Effector memory CD8-positive, alpha-beta T cell (primary cell): ENCODE results near the gene FBN1.

Experiments used
- ATAC-seq: fragments of 150-1000 bp; cut with Tn5 transposase; replicated peaks from 2 replicates; pipeline ENCODE4 v1.10.0; 2021; ENCODE audit warnings: mild to moderate bottlenecking, moderate library complexity
- DNase-seq, 3 experiments: peaks; one replicate each; pipeline ENCODE4 v3.0.0; 2021
- H3K27ac Mint-ChIP-seq, 2 donors: one replicate each; pipeline ENCODE4 v1.8.0; 2022; ENCODE audit warnings: mild to moderate bottlenecking in 2 of 2, mixed read lengths in 2 of 2, moderate library complexity in 2 of 2
- H3K27me3 Mint-ChIP-seq, 2 donors: one replicate each; pipeline ENCODE4 v1.8.0; 2022; ENCODE audit warnings: mixed read lengths in 2 of 2
- H3K36me3 Mint-ChIP-seq: one replicate; pipeline ENCODE4 v1.8.0; 2022; ENCODE audit warnings: mild to moderate bottlenecking, moderate library complexity, mixed read lengths; ENCODE audit not compliant: insufficient read depth
- H3K4me1 Mint-ChIP-seq, 2 donors: one replicate each; pipeline ENCODE4 v1.8.0; 2022; ENCODE audit warnings: low read depth in 2 of 2, mixed read lengths in 2 of 2
- H3K4me3 Mint-ChIP-seq, 2 donors: one replicate each; pipeline ENCODE4 v1.8.0; 2022; ENCODE audit warnings: mild to moderate bottlenecking in 2 of 2, mixed read lengths in 2 of 2, moderate library complexity in 2 of 2
- H3K9me3 Mint-ChIP-seq, 2 donors: one replicate each; pipeline ENCODE4 v1.8.0; 2022; ENCODE audit warnings: mixed read lengths in 2 of 2

Gene FBN1

DNA sequence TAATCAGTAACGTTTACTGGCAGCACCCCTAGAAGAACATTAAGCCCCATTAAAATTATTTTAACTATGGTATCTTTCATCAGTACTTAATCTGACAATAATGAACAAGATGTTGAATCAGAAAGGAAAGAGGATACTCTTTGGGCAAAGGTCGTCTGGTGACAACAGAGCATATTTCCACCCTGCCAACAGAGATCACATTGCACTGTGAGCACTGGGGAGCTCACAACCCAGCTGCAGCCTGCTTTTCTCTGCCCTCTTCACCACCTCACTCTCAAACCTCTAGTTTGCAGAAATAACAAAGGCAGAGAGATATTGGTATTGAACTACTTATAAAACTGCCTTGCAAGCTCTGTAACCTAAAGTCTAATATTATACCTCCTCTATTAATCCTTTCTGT is 130.0 kb downstream of the FBN1 start:
- no peaks in the 10 kb centered on the region for H3K4me1 Mint-ChIP-seq
- no peak for ATAC-seq

DNA sequence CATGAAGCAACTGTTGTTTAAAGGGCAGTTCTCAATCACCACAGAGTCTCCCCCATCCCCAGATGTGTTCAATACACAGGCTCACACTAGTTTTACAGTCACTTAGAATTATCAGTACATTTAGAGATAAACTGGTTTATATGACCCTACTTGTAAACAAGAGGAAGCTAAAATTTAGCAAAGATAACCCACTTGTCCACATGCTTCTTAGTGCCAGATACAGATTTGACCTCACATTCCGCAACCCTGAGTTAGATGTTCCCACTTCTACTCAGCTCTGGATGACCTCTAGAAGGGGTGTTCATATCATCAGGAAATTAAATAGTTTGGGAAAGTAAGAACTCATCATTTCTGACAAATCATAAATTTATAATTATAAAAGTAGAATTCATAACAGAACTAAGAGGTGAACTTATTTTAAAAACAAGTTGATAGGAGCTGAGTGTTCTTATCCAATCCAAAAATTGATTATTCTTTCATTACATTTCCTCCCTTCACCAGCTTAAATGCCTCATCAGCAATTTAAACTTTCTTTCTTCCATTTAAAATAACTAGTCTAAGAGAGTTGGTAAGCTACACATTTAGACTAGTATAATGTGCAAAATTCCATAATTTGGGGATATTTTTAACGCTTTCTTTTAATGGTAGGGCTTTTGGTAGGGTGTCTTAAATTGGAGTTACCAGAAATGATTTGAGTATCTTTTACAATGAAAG is 131.2 kb downstream of the FBN1 start:
- H3K27me3 Mint-ChIP-seq: peaks cover 5 to 17% of the 10 kb centered on the region in 2 donors
- H3K4me3 Mint-ChIP-seq: no peak overlapping the region
- DNase-seq: no peak
- H3K36me3 Mint-ChIP-seq: no peaks in the 10 kb centered on the region
- H3K27ac Mint-ChIP-seq: no peak overlapping the region
- ATAC-seq: no peak
- no peaks in the 10 kb centered on the region for H3K9me3 Mint-ChIP-seq
- H3K4me1 Mint-ChIP-seq: no peaks in the 10 kb centered on the region

More for the DNA sequence above, 130.0 kb downstream of the FBN1 start:
- Mint-ChIP-seq H3K36me3 (no peaks in the 10 kb centered on the region), H3K9me3 (no peaks in the 10 kb centered on the region), H3K27me3 (peaks cover 5 to 22% of the 10 kb centered on the region in 2 donors), H3K27ac (no peak overlapping the region), H3K4me3 (no peak overlapping the region)
- no peak for DNase-seq

DNA sequence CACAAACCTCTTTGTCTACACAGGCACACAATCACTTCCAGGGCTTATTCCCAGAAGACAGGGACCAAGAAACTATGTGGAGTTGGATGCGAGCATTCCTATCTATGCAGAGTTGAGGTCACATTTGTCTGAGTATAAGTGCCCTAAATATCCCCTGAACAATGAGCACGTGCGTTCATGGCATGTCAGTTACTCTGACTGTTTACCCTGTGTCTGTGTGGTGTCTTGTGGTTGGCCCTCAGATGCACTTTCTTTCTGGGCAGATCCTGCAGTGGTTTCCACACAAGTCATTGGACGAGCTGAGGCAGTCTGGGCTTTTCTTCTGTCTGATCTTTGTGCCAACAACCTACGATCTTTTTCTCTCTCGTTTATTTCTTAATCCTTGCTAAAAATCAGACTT is 134.5 kb downstream of the FBN1 start:
- no peak overlapping the region for H3K4me3 Mint-ChIP-seq
- H3K27ac Mint-ChIP-seq: no peak overlapping the region
- no peak for ATAC-seq
- no peaks in the 10 kb centered on the region for H3K9me3 Mint-ChIP-seq
- no peak for DNase-seq
- H3K27me3 Mint-ChIP-seq: peaks cover 7 to 8% of the 10 kb centered on the region in 2 donors
- no peaks in the 10 kb centered on the region for H3K4me1 Mint-ChIP-seq
- H3K36me3 Mint-ChIP-seq: no peaks in the 10 kb centered on the region

DNA sequence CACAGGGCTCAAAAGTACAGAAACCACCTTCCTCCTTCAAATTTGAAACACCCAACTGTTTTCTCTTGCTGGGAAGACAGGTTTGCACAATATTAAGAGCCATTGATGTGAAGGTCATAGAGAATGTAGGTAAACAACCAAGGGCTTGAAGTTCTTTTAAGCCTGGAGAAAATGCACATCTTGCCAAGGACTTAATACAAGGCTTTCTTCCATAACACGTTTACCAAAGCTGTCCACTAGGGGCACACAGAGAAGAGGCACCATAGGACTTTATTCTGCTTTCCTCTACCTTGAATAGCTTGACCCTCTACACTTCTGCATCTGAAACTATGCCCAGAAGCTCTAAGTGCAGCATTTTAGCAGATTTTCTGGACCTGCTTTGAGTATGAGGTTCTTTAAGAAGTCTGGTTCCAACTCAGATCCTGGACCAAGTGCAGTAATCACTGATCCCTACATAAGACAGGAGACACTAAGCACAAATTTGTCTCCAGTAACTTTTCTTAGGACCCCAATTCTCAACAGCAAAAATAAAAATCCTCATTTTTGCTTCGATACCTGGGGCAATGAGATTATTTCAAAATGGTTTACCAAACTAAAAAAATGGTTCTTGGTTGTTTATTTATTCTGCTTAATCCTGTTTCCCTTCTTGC is 138.0 kb downstream of the FBN1 start:
- Mint-ChIP-seq H3K4me3 (no peak overlapping the region), H3K4me1 (no peaks in the 10 kb centered on the region), H3K9me3 (no peaks in the 10 kb centered on the region), H3K36me3 (no peaks in the 10 kb centered on the region), H3K27ac (no peak overlapping the region), H3K27me3 (peaks cover 0 to 7% of the 10 kb centered on the region in 2 donors)
- no peak for DNase-seq
- no peak for ATAC-seq

DNA sequence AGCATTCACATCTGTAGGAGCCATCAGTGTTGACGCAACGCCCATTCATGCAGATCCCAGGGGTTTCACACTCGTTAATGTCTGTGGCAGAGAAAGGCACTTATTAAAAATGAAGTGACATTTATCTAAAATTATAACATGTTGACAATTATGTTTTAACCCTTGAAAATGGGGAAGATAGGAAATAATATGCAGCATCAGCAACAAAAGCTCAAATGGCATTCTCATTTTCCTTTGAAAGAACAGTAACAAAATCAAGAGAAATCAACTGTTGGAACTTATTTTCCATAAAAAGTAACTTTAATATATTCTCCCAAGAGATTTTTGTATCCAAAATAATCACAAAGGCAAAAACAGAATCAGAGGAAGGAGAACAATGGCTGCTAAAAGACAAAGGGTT is 140.4 kb downstream of the FBN1 start:
- no peaks in the 10 kb centered on the region for H3K4me1 Mint-ChIP-seq
- H3K36me3 Mint-ChIP-seq: no peaks in the 10 kb centered on the region
- H3K27ac Mint-ChIP-seq: no peak overlapping the region
- H3K27me3 Mint-ChIP-seq: peaks cover 0 to 7% of the 10 kb centered on the region in 2 donors
- H3K4me3 Mint-ChIP-seq: no peak overlapping the region
- ATAC-seq (no peak), DNase-seq (no peak)
- no peaks in the 10 kb centered on the region for H3K9me3 Mint-ChIP-seq

DNA sequence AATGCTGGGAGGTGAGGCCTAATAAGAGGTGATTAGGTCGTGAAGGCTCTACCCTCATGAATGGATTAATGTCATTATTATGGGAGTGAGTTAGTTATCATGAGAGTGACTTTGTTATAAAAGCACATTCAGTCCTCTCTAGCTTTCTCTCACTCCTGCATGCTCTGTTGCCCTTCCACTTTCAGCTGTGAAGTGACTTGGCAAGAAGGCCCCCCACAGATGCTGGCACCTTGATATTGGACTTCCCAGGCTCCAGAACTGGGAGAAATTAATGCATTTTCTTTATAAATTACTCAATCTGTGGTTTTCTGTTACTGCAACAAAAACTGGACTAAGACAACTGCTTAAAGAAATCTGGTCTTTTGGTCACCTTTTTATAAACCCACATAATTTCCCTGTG is 144.3 kb downstream of the FBN1 start:
- no peak for DNase-seq
- Mint-ChIP-seq H3K36me3 (no peaks in the 10 kb centered on the region), H3K27me3 (no peaks in the 10 kb centered on the region), H3K4me3 (no peak overlapping the region), H3K9me3 (no peaks in the 10 kb centered on the region), H3K27ac (no peak overlapping the region), H3K4me1 (no peaks in the 10 kb centered on the region)
- ATAC-seq: no peak

DNA sequence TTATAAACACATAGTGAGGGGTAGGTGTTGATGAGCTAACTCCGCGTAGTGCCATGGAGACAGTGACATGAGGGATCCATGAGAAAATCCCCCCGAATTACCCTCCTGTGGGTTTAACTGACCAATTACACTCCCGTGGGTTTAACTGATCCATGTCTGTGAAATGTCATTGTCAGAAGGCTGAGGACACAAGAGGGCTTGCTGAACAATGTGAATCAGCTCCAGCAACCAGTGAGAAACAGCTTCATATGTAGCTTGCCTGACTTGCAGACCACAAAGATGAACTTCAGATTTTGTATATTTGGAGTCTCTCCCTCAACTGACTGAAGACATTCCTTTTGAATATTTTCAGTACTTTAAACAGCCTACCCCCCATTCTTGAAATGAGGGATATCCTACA is 144.9 kb downstream of the FBN1 start:
- Mint-ChIP-seq H3K9me3 (no peaks in the 10 kb centered on the region), H3K4me3 (no peak overlapping the region), H3K27ac (no peak overlapping the region), H3K27me3 (no peaks in the 10 kb centered on the region), H3K4me1 (no peaks in the 10 kb centered on the region), H3K36me3 (no peaks in the 10 kb centered on the region)
- ATAC-seq: no peak
- DNase-seq: no peak

DNA sequence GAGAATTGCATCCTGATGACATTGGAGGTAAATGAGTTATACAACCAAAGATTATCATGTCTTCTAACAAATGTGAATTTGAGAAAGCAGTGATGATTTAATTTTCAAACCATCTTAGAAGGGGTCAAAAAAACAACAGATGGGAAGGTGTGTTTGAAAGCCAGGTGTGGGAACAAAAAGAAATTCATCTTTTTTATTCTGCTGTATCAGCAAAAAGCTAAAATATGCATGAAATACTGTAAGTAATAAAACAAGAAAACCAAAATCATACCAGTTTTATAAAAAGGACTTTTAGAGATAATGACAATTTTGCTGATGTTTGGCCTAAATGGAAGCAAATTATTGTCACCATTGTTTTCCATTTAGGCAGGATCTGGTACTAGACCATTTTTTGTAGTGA is 145.5 kb downstream of the FBN1 start:
- DNase-seq (no peak), ATAC-seq (no peak)
- no peaks in the 10 kb centered on the region for H3K9me3 Mint-ChIP-seq
- H3K4me3 Mint-ChIP-seq: no peak overlapping the region
- H3K27me3 Mint-ChIP-seq: no peaks in the 10 kb centered on the region
- no peaks in the 10 kb centered on the region for H3K4me1 Mint-ChIP-seq
- H3K27ac Mint-ChIP-seq: no peak overlapping the region
- H3K36me3 Mint-ChIP-seq: no peaks in the 10 kb centered on the region

DNA sequence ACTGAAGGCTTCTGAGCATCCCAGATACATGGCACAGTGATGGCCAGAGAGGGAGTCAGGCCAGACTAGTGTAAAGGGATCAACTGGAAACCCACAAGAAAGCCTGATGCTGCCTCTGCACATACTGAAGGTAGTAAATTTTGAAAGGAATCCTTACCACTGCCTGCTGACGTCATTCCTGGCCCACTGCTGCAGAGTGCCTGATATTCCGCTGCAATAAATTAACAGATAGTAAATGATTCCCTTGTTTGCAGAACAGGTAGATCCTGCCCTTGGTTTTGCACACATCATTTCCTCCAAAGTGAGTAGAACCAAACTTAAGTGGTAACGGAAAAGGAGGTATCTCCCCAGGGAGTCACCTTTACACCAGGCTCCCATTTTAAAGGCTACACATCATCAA is 146.7 kb downstream of the FBN1 start:
- H3K4me1 Mint-ChIP-seq: no peaks in the 10 kb centered on the region
- DNase-seq: no peak
- no peaks in the 10 kb centered on the region for H3K36me3 Mint-ChIP-seq
- no peak overlapping the region for H3K4me3 Mint-ChIP-seq
- ATAC-seq: no peak
- no peaks in the 10 kb centered on the region for H3K9me3 Mint-ChIP-seq
- H3K27ac Mint-ChIP-seq: no peak overlapping the region
- H3K27me3 Mint-ChIP-seq: no peaks in the 10 kb centered on the region

DNA sequence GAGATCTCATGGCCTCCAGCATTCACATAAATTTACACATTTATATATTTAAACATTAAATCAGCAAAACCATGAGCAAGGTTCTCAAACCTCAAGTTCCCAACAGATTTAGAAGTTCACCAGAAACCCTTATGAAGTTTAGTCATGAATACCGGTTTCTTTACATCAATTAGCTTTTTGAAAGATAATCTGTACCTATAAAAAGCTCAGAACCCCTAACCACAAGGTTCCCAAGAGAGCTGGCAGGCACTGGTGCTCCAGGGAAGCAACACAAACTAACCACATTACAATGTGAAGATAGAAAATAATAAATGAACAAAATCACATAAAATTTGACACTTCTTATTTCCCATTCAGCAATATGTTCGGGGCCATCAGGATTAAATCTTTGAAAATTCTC is 150.9 kb downstream of the FBN1 start:
- no peak overlapping the region for H3K4me3 Mint-ChIP-seq
- H3K4me1 Mint-ChIP-seq: no peaks in the 10 kb centered on the region
- DNase-seq: no peak
- H3K27ac Mint-ChIP-seq: no peak overlapping the region
- H3K9me3 Mint-ChIP-seq: no peaks in the 10 kb centered on the region
- no peaks in the 10 kb centered on the region for H3K36me3 Mint-ChIP-seq
- ATAC-seq: no peak
- H3K27me3 Mint-ChIP-seq: no peaks in the 10 kb centered on the region

DNA sequence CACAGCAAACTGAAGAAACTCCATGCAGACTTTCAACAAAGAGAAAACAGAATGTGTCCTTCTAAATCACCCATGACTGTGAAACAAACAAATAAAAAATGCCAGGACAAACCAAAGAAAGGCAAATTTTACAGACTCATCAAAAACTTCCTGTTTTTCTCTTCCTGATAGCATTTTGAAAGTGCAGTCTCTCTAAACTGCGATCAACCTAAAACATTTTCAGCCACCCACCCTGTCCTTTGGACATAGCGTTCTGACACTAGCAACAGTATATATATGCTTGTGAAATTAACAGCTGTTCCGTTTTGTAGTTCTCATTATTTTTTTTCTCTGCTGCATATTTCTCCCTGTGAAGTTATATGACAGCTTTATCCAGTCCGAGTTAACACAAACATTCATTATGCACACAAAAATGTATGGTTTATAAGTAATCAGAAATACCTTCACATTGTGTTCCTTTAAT is 151.7 kb downstream of the FBN1 start:
- no peaks in the 10 kb centered on the region for H3K4me1 Mint-ChIP-seq
- H3K27me3 Mint-ChIP-seq: no peaks in the 10 kb centered on the region
- DNase-seq (no peak), ATAC-seq (no peak)
- no peaks in the 10 kb centered on the region for H3K36me3 Mint-ChIP-seq
- no peak overlapping the region for H3K4me3 Mint-ChIP-seq
- no peaks in the 10 kb centered on the region for H3K9me3 Mint-ChIP-seq
- no peak overlapping the region for H3K27ac Mint-ChIP-seq

DNA sequence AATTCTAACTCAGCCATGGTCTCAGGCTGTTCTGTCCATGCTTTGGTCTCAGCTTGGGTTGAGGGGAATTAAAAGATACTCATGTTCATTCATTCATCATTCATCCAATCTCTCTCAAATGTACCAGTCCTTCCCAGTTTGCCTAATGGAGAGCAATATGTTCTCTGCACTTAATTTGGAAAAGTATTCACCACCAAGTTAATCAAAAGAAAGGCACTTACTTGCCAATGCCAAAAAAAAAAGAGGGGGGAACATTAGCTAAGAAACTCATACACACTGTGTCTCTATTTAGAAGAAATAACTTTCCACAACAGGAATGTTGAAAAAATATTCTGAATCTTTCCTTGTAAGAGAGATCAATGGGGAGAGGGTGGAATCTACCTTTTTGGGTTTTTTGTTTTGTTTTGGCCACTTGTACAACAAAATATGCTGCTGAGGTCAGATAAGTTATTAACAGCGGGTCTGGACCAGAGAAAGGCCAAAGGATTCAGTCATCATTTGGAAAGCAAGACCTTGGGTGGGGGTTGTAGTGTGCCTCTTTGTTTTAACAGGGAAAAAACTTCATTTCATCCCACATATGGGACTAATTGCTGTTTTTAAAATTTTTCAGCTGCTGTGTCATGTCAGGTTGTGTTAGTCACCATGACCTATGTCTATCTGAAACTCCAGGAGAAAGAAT is 152.3 kb downstream of the FBN1 start:
- no peak for DNase-seq

DNA sequence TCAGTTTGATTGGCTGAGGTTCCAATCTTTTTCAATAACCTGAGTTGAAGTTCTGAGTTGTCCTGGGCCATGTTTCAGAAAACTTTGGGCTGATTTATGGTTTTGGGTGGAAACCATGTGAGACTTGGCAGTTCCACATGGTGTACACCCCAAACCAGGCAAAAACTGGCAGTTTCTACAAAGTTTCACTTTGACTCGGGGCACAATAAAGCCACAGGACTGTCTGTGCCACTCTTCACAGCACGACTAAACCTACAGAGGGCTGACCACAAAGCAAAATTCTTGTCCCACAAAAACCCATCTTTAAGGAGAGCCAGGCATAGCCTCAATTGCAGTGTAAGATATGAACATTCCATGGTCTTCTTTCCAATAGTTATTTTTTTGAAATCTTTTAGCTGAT is 159.3 kb downstream of the FBN1 start:
- no peaks in the 10 kb centered on the region for H3K9me3 Mint-ChIP-seq
- DNase-seq (no peak), ATAC-seq (no peak)
- H3K4me3 Mint-ChIP-seq: no peak overlapping the region
- no peak overlapping the region for H3K27ac Mint-ChIP-seq
- no peaks in the 10 kb centered on the region for H3K36me3 Mint-ChIP-seq
- H3K27me3 Mint-ChIP-seq: no peaks in the 10 kb centered on the region
- no peaks in the 10 kb centered on the region for H3K4me1 Mint-ChIP-seq

More for the DNA sequence above, 152.3 kb downstream of the FBN1 start:
- no peaks in the 10 kb centered on the region for H3K9me3 Mint-ChIP-seq
- no peak overlapping the region for H3K4me3 Mint-ChIP-seq
- H3K27me3 Mint-ChIP-seq: no peaks in the 10 kb centered on the region
- ATAC-seq: no peak
- H3K4me1 Mint-ChIP-seq: no peaks in the 10 kb centered on the region
- no peak overlapping the region for H3K27ac Mint-ChIP-seq
- no peaks in the 10 kb centered on the region for H3K36me3 Mint-ChIP-seq

DNA sequence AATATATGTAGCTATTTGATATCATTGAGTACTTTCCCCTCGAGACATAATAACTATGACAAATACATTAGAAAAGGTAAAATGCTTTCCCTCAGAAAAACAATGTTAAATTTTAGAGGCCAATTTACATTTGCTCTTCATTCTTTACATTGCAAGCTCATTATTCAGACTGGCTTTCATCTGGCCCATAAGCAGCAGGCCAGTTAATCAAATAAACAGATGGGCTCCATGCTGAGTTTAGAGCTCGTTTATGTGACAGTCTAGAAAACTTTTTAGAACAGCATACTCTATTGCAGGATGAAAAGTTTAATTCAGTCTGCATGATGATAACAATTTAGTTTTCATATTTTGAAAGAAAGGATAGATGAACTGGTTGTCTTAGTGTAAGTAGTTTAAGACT is 163.7 kb downstream of the FBN1 start:
- Mint-ChIP-seq H3K4me1 (no peaks in the 10 kb centered on the region), H3K27me3 (peaks cover 0 to 9% of the 10 kb centered on the region in 2 donors), H3K27ac (no peak overlapping the region), H3K4me3 (no peak overlapping the region), H3K9me3 (no peaks in the 10 kb centered on the region), H3K36me3 (no peaks in the 10 kb centered on the region)
- ATAC-seq: no peak
- no peak for DNase-seq
